Thyroid gland (tissue), 4 donors: ENCODE results near the gene CPNE9. TPM values are rescaled to one million over a fixed set of nuclear protein-coding genes. Genes with fewer than 3 reads are reported as not detected.

Source experiments
- DNase-seq, 2 donors: peaks; one replicate each; pipeline ENCODE4 v3.0.0-alpha.2; 2019
- H3K27ac ChIP-seq, 3 donors: fragments of 200-600 bp; sonication (generic); 1 replicate in 2 of 3; 2 replicates in 1 of 3; pipeline ENCODE4 v1.5.1; 2016 to 2019; ENCODE audit warnings: mild to moderate bottlenecking in 1 of 3, moderate library complexity in 1 of 3
- H3K27me3 ChIP-seq: fragments of 200-600 bp; sonication (generic); one replicate; pipeline ENCODE4 v1.5.1; 2019
- H3K36me3 ChIP-seq, 2 donors: fragments of 200-600 bp; sonication (generic); one replicate each; pipeline ENCODE4 v1.5.1; 2016 to 2019
- H3K4me1 ChIP-seq, 2 donors: fragments of 200-600 bp; sonication (generic); one replicate each; pipeline ENCODE4 v1.5.1; 2017 to 2019
- H3K4me3 ChIP-seq, 3 donors: fragments of 200-600 bp; sonication (generic); replicated peaks in 1 of 3; 1 replicate in 2 of 3; 2 replicates in 1 of 3; pipeline ENCODE4 v1.5.1; 2016; ENCODE audit warnings: mild to moderate bottlenecking in 1 of 3
- H3K9me3 ChIP-seq: fragments of 200-600 bp; sonication (generic); one replicate; pipeline ENCODE4 v1.5.1; 2017
- CTCF ChIP-seq, 6 experiments: fragments of 200-600 bp in 3 of 6; fragments of 450-650 bp in 3 of 6; sonication (generic) in 3 of 6; IDR thresholded peaks; one replicate each; pipeline ENCODE4 v1.5.1; 2016 to 2019; ENCODE audit warnings: antibody characterized with exemption in 6 of 6, mild to moderate bottlenecking in 2 of 6, inconsistent platforms in 1 of 6, moderate library complexity in 1 of 6
- POLR2A ChIP-seq, 2 donors: fragments of 450-650 bp; IDR thresholded peaks; one replicate each; pipeline ENCODE4 v1.6.1; 2017; ENCODE audit warnings: antibody characterized with exemption in 2 of 2, mild to moderate bottlenecking in 2 of 2, moderate library complexity in 1 of 2
- WGBS, 2 donors: methylation state at CpG; one replicate each; pipeline ENCODE4 v1.1.5; 2017; 5-methylcytosine and 5-hydroxymethylcytosine counted together
- intact Hi-C: fragments of 100-400 bp; cut with DNase I; formaldehyde crosslinking; loops from one replicate; pipeline ENCODE4 v1.15.1; 2023
- total RNA-seq, 4 donors: library from RNA; depleted of rRNA; stranded (reverse); fragments of >200 nt; gene quantifications; one replicate each; pipeline ENCODE4 v1.2.3, GENCODE V29; 2016

CPNE9 gene
- total RNA-seq, 4 donors from 2014 or later = not detected

GRCh38 chr3:9701711-9702110 lies 1.9 kb upstream of the CPNE9 start:
- intact Hi-C loops = no loop called here

GRCh38 chr3:9703240-9703639 lies 393 bp upstream of the CPNE9 start:
- H3K9me3 ChIP-seq = no peaks in the 10 kb centered on the region
- no peak overlapping the region for H3K4me3 ChIP-seq
- peaks cover 13 to 18% of the 10 kb centered on the region in 2 donors for H3K4me1 ChIP-seq
- 80 to 89% methylated on average over 4 of the region's 4 CpGs for WGBS, 2 donors
- no peak overlapping the region for H3K27ac ChIP-seq
- intact Hi-C loops = no loop called here
- H3K27me3 ChIP-seq = no peaks in the 10 kb centered on the region
- H3K36me3 ChIP-seq = peaks cover 9 to 13% of the 10 kb centered on the region in 2 donors
- TF ChIP-seq CTCF (IDR thresholded peaks at IDR 0.05) (no peak), POLR2A (IDR thresholded peaks at IDR 0.05) (no peak)
- no peak for DNase-seq

More at GRCh38 chr3:9701711-9702110, 1.9 kb upstream of the CPNE9 start:
- Histone ChIP-seq H3K27me3 (no peaks in the 10 kb centered on the region), H3K27ac (no peak overlapping the region), H3K9me3 (no peaks in the 10 kb centered on the region), H3K4me3 (no peak overlapping the region), H3K36me3 (peaks cover 15 to 22% of the 10 kb centered on the region in 2 donors), H3K4me1 (peaks cover 13 to 18% of the 10 kb centered on the region in 2 donors)
- DNase-seq = no peak
- WGBS, 2 donors = 98 to 100% methylated on average over 9 to 10 of the region's 10 CpGs
- no peak for TF ChIP-seq CTCF (IDR thresholded peaks at IDR 0.05)
- TF ChIP-seq POLR2A (IDR thresholded peaks at IDR 0.05) = no peak

GRCh38 chr3:9704347-9705322 lies 1.0 kb downstream of the CPNE9 start:
- Histone ChIP-seq H3K36me3 (peaks cover 7 to 9% of the 10 kb centered on the region in 2 donors), H3K4me3 (peak overlapping the region in 1 of 3 donors; percentile 14), H3K4me1 (peaks cover 13 to 18% of the 10 kb centered on the region in 2 donors), H3K9me3 (no peaks in the 10 kb centered on the region), H3K27me3 (no peaks in the 10 kb centered on the region), H3K27ac (no peak overlapping the region)
- 1 to 2% methylated on average over 38 to 41 of the region's 62 CpGs for WGBS, 2 donors
- peak; percentile 29 to 36 for DNase-seq
- TF ChIP-seq POLR2A (IDR thresholded peaks at IDR 0.05) (no peak), CTCF (IDR thresholded peaks at IDR 0.05) (no peak)
- intact Hi-C loops = no loop called here

- no peak overlapping the region for H3K4me3 ChIP-seq
- whole genome bisulfite sequencing, 2 donors = 79 to 84% methylated on average over 3 of the region's 3 CpGs
- no peaks in the 10 kb centered on the region for H3K36me3 ChIP-seq
- H3K27me3 ChIP-seq = no peaks in the 10 kb centered on the region
- intact Hi-C loops = no loop called here
- TF ChIP-seq POLR2A (IDR thresholded peaks at IDR 0.05) (no peak), CTCF (IDR thresholded peaks at IDR 0.05) (no peak)
- no peaks in the 10 kb centered on the region for H3K4me1 ChIP-seq
- DNase-seq = no peak
- H3K27ac ChIP-seq = no peak overlapping the region
- no peaks in the 10 kb centered on the region for H3K9me3 ChIP-seq
Measured at GRCh38 chr3:9710174-9710739, 6.6 kb downstream of the CPNE9 start.

- Histone ChIP-seq H3K4me1 (no peaks in the 10 kb centered on the region), H3K27ac (no peak overlapping the region), H3K4me3 (no peak overlapping the region), H3K9me3 (no peaks in the 10 kb centered on the region), H3K36me3 (no peaks in the 10 kb centered on the region), H3K27me3 (no peaks in the 10 kb centered on the region)
- no peak for DNase-seq
- WGBS, 2 donors = 90% methylated on average over 2 of the region's 2 CpGs
- TF ChIP-seq CTCF (IDR thresholded peaks at IDR 0.05) (no peak), POLR2A (IDR thresholded peaks at IDR 0.05) (no peak)
- intact Hi-C loops = no loop called here
Measured at GRCh38 chr3:9712415-9712814, 8.8 kb downstream of the CPNE9 start.
